Amniotic stem cell (primary cell): ENCODE data around the gene CLSTN2.

ENCODE experiments used
- DNase-seq: peaks from one replicate; lab custom pipeline; 2025; lab: John Stamatoyannopoulos, UW

CLSTN2 gene

GRCh38 chr3:140505213-140505612 is 570.2 kb downstream of the CLSTN2 start:
- no peak for DNase-seq

DNA sequence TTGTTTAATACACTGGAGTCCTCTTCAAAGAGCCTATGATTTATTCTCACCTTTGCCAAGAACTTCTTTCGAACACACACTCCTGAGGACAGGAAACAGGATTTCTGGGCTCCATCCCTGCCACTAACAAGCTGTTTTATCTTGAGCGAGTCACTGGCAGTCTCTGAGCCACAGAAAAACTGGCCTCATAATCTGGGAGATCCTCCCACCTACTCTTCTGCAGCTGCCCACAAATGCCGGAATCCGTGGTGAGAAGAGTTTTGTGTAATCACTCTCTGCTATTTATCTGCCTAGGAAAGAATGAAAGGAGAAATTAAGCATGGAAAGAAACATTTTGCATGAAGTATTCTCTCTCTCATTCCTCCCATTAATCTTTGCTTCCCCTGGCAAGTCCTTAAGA is 570.9 kb downstream of the CLSTN2 start:
- no peak for DNase-seq

DNA sequence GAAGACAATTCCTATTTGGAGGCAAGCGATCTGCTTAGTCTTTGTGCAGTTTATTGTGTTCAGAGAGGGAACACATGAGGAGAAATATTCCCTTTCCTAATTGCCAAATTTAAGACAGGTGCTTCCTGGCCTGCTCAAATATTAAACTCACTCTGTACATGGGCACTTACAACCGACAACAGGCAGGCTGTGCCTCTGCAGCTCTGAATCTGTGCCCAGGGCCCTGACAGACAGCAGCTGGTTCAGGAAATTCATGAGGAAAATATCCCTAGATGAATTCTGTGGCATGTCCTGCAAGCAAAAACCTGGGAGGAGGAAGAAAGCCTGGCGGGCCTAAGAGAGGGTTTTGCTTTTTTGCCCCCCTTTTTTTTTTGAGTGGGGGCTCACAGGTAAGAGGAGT is 573.6 kb downstream of the CLSTN2 start:
- no peak for DNase-seq

- no peak for DNase-seq
Measured at GRCh38 chr3:140509534-140509933, 574.5 kb downstream of the CLSTN2 start.

DNA sequence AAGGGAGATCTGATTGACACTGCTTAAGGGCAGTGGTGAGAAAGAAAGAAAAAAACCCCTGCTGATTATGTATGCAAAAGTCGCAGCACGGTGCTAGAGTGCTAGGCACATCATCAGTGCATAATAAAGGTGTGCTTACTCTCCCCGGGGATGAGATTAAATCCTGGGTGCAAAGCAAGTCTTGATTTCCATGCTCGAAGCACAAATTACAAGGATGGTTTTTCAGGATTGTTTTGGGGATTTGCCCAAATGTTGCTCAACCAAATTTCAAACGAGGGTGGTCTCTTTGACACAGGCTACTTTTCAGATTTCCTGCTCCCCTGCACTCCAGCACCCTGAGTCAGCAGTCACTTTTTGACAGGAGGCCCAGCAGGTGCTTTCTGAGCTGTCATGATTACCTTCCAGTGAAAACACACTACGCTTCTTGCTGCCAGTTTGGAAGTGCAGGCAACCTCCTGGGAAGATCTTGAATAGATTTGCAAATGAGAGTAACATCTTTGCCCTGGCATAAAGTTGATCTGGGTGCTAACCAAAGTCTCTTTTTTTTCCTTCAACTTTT is 575.4 kb downstream of the CLSTN2 start:
- DNase-seq = no peak

- no peak for DNase-seq
Measured at GRCh38 chr3:140521751-140522445, 586.9 kb downstream of the CLSTN2 start.

- DNase-seq = no peak
Measured at GRCh38 chr3:140522653-140523380, 587.8 kb downstream of the CLSTN2 start.

DNA sequence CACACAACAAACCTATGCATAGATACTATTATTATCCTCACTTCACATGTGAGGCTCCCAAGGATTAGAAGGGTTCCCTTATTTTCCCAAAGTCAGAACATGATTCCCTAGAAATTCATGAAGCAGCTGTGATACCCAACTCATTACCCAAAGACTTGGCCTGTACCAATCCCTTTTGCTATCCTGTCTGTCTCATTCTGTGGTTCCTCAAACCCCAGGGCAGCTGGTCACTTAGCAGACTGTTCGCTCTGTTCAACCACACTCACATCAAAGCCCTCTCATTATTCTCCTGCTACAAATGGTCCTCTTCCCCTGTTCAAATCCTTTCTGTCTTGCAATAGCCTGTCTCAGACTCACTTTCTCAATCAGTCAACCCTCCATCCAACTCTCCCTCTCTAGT is 588.6 kb downstream of the CLSTN2 start:
- DNase-seq = no peak

DNA sequence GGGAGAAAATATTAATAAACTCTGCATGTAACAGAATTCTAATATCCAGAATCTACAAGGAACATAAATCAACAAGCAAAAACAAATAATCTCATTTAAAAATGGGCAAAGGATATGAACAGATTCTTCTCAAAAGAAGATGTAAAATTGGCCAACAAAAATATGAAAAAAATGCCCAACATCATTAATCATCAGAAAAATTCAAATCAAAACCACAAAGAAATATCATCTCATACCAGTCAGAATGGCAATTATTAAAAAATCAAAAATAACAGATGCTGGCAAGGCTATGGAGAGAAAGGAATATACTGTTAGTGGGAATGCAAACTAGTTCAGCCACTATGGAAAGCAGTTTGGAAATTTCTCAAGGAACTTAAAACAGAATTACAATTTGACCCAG is 592.2 kb downstream of the CLSTN2 start:
- DNase-seq = no peak

- DNase-seq = no peak
Measured at GRCh38 chr3:140529096-140529495, 594.1 kb downstream of the CLSTN2 start.

- no peak for DNase-seq
Measured at GRCh38 chr3:140529558-140529957, 594.6 kb downstream of the CLSTN2 start.

DNA sequence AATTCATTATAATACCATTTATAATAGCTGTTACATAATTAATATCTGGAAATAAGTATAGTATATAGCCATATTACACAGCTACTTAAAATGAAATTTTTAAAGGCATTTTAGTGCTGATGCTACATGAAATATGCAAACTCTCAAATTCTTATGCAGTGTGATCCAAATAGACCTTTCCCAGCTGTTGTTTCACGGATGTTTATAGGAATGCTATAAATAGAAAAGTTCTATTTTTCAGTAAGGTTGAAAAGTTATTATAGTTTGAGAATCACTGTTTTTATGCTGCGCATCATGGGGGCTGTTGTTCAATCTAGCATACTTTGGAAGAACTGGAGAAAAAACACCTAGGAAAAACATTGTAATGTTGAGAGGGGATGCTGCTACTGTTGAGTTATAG is 595.1 kb downstream of the CLSTN2 start:
- DNase-seq = no peak

- no peak for DNase-seq
Measured at GRCh38 chr3:140530603-140531002, 595.6 kb downstream of the CLSTN2 start.

GRCh38 chr3:140532793-140533330 is 597.9 kb downstream of the CLSTN2 start:
- DNase-seq = no peak

DNA sequence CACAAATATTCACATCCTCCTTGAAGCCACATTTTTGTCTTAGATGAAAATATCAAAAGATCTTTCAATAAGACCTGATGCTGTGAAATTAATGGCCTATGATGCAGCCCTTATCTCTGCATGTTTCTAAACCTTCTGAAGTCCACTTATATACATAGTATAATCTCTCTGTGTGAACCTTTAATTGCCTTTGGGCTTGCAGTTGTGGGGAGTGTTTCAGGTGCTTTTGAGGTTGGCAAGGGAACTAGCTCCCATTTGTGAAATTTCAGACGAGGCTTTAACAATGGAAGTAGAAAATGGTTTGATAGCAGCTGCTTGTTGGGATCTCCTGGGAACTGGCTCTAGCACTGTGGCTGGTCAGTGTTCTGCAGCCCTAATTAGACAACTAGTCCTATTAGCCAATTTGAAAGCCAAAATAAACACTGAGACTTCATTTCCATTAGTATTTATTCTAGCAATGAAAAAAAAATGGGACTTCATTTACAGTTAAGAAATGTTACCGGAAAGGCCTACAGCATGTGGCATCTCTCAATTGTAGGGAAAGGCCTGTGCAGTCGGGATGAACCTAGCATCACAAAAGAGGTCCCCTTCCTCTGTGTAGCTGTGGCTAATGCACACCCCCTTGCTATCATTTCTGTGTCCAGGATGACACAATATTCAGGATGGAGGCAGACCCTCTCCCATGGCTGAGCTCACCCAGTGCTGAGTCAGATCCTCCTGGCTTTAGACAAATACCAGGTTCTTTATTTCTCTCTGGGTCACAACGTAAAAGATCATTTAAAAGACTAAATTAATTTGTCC is 602.1 kb downstream of the CLSTN2 start:
- no peak for DNase-seq

GRCh38 chr3:140537727-140538082 is 602.7 kb downstream of the CLSTN2 start:
- no peak for DNase-seq

DNA sequence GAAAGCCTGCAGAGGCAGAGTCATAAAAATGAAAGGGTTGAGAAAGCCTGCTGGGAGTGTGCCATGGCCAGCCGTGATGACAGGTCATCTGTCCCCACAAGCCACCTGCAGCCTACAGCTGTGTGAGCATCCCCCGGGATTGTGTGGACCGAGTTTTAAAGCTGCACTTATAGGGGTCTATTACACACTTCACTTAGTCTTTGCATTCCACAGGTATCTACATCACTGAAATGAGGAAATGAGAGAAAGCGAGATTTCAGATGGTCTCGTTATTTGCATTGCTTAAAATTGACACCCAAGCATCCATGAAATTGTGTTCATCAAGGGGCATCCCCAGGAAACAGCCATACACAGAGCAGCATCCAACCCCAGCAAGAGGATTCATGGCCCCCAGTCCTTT is 605.3 kb downstream of the CLSTN2 start:
- DNase-seq = no peak

- DNase-seq = no peak
Measured at GRCh38 chr3:140541975-140542653, 607.1 kb downstream of the CLSTN2 start.

GRCh38 chr3:140545197-140545596 is 610.2 kb downstream of the CLSTN2 start:
- no peak for DNase-seq

DNA sequence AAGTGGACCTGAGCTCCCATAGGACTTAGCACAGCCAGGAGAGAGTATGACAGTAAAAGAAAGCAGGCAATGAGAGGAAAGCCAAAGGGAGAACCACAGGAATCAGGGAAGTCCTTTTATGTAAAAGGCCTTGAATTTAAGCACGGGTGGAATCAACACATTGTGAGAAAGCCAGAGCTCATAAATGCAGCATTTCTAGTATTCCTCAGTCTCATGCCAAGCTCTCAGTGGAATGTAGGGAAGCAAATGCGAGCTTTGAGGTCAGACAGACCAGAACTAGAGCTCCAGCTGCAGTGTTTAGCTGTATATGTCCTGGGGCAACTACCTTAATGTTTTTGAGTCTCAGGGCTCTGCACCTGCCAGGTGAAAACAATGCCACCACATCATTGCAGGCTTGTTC is 610.8 kb downstream of the CLSTN2 start:
- DNase-seq = no peak

DNA sequence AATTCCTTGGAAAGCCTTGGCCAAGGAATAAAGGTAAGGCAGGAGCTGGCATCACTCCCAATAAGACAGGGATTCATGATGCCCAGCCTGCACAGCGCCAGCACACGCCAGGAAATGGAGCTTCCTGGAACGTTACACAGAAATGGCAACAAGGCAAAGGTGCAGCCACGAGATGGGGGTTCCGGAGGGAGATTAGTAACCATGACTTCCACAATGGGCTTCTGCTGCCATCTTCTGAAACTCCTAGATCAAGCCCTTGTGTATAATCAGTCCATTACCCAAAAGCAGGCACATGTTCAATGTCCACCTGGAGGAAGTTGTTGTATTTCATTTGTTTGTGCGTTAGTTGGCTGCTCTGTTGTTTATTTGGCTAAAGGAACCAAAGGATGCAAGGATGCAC is 611.7 kb downstream of the CLSTN2 start:
- no peak for DNase-seq

- no peak for DNase-seq
Measured at GRCh38 chr3:140552403-140552802, 617.4 kb downstream of the CLSTN2 start.
